Measurements from ENCODE around the gene CCK.

Gene CCK

DNA sequence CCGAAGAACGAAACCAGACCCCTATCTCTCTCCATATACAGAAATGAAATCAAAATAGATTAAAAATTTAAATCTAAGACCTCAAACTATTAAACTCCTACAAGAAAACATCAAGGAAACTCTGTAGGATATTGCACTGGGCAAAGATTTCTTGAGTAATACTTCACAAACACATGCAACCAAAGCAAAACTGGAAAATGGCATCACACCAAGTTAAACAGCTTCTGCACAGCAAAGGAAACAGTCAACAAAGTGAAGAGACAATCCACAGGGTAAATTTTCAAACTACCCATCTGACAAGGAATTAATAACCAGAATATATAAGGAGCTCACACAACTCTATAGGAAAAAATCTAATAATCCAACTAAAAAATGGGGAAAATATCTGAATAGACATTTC is 29.4 kb downstream of the CCK start:
- no peak for FAIRE-seq
- no peak for TF ChIP-seq TAF1 (IDR thresholded peaks at IDR 0.05; ENCODE audit: borderline replicate concordance, low read depth, low read length)
- TF ChIP-seq POLR2A (IDR thresholded peaks at IDR 0.05; ENCODE audit: low read depth, low read length) = no peak
- no peak for TF ChIP-seq POLR2AphosphoS5 (IDR thresholded peaks at IDR 0.05; ENCODE audit: low read depth, low read length)

DNA sequence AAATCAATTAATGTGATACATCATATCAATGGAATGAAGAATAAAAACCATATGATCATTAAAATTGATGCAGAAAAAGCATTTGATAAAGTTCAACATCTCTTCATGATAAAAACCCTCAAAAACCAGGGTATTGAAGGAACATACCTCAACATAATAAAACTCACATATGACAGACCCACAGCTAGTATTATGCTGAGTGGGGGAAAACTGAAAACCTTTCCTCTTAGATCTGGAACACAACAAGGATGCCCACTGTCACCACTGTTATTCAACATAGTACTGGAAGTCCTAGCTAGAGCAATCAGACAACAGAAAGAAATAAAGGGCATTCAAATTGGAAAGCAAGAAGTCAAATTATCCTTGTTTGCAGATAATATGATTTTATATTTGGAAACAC is 30.5 kb downstream of the CCK start:
- DNase-seq (ENCODE audit: insufficient read length) = no peak
- TF ChIP-seq TAF1 (IDR thresholded peaks at IDR 0.05; ENCODE audit: borderline replicate concordance, low read depth, low read length) = no peak
- no peak for TF ChIP-seq POLR2AphosphoS5 (IDR thresholded peaks at IDR 0.05; ENCODE audit: low read depth, low read length)
- TF ChIP-seq POLR2A (IDR thresholded peaks at IDR 0.05; ENCODE audit: low read depth, low read length) = no peak
- no peak for FAIRE-seq

More for the DNA sequence above, 29.4 kb downstream of the CCK start:
- DNase-seq (ENCODE audit: insufficient read length) = no peak

- FAIRE-seq (no peak), DNase-seq (ENCODE audit: insufficient read length) (no peak)
- TF ChIP-seq TAF1 (IDR thresholded peaks at IDR 0.05; ENCODE audit: borderline replicate concordance, low read depth, low read length) = no peak
- no peak for TF ChIP-seq POLR2A (IDR thresholded peaks at IDR 0.05; ENCODE audit: low read depth, low read length)
- TF ChIP-seq POLR2AphosphoS5 (IDR thresholded peaks at IDR 0.05; ENCODE audit: low read depth, low read length) = no peak
Measured at GRCh38 chr3:42230860-42231259, 35.1 kb downstream of the CCK start.

- TF ChIP-seq POLR2AphosphoS5 (IDR thresholded peaks at IDR 0.05; ENCODE audit: low read depth, low read length) = no peak
- TF ChIP-seq POLR2A (IDR thresholded peaks at IDR 0.05; ENCODE audit: low read depth, low read length) = no peak
- DNase-seq (ENCODE audit: insufficient read length) (no peak), FAIRE-seq (no peak)
Measured at GRCh38 chr3:42229942-42230688, 35.9 kb downstream of the CCK start.

DNA sequence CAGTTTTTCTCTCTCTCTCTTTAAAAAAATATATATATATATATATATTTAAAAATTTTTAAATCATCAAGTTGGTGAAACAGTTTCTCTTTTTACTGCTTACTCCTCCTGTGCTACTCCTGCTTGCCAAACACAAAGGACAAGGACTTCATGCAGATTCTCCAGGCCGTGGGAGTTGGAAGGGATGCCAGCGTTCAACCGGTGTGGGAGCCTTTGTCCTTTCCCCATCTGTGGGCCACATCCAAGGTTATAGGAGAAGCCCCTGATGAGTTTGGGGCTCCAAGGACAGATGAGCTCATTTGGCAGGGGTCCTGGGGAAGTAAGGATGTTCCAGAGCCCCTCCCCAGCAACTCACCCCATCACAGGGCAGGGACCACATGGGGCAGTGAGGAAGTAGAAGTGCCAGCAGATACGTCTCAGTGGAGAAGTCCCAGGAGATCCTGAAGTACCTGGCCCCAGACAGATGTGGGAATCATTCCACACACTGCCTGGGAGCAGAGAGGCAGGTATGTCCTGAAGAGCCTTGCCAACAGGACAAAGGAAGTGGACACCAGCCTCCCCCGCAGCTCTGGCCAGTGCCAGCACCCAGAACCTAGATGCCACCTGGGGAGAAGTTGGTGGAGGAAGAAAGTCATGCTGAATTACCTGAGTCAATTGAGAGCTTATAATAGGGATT is 36.6 kb downstream of the CCK start:
- DNase-seq (ENCODE audit: insufficient read length) = no peak
- FAIRE-seq = no peak
- TF ChIP-seq POLR2A (IDR thresholded peaks at IDR 0.05; ENCODE audit: low read depth, low read length) = no peak
- no peak for TF ChIP-seq TAF1 (IDR thresholded peaks at IDR 0.05; ENCODE audit: borderline replicate concordance, low read depth, low read length)
- no peak for TF ChIP-seq POLR2AphosphoS5 (IDR thresholded peaks at IDR 0.05; ENCODE audit: low read depth, low read length)

GRCh38 chr3:42228796-42229195 is 37.2 kb downstream of the CCK start:
- DNase-seq (ENCODE audit: insufficient read length) = no peak

DNA sequence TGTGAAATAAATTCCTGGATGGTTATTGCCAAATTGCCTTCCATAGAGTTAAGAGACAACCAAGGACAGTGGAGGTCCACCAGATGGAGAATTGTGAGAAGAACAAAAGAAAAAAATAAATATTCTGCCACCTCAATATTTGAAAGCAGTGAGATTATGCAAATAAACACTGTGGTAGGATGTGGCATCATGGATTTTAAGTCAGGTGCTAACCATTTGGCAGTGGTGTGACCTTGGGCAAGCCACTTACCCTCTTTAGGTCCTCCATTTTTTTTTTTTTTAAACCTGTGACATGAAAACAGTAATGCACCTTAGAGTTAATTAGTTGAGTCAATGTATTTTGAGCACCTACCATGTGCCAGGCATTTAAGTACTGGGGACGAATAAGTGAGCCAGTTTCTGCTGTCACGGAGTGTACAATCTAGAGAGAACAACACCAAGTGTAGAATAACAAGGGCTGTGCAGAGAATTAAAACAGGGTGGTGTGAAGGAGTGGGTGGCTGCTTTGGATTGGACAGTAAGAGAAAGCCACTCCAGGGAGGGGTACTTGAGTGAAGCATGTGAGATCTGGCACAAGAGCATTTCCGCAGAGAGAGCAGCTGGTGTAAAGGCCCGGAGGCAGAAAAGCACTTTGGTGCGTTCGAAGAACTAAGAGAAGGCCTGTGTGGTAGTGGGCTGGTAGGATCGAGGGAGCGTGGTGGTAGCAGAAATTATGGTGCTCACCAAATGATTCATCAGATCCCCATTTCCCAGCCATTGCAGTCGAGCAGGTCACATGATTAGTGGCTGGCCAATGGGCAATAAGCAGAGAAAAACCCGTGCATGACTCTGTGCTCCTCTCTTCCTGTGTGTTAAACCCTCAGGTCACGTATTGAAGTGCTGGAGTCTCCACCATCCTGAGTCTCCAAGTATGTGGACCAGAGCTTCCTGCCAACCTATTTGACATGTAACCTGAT is 39.2 kb downstream of the CCK start:
- DNase-seq (ENCODE audit: insufficient read length) = no peak
- no peak for FAIRE-seq
- no peak; the same call in 1 of the 2 replicates for TF ChIP-seq POLR2AphosphoS5 (IDR thresholded peaks at IDR 0.05; ENCODE audit: low read depth, low read length)
- peak; percentile 30; the same call in 1 of the 2 replicates for TF ChIP-seq POLR2A (IDR thresholded peaks at IDR 0.05; ENCODE audit: low read depth, low read length)

More at GRCh38 chr3:42228796-42229195, 37.2 kb downstream of the CCK start:
- TF ChIP-seq TAF1 (IDR thresholded peaks at IDR 0.05; ENCODE audit: borderline replicate concordance, low read depth, low read length) = no peak
- TF ChIP-seq POLR2A (IDR thresholded peaks at IDR 0.05; ENCODE audit: low read depth, low read length) = no peak
- no peak for TF ChIP-seq POLR2AphosphoS5 (IDR thresholded peaks at IDR 0.05; ENCODE audit: low read depth, low read length)
- FAIRE-seq = no peak

- DNase-seq (ENCODE audit: insufficient read length) (no peak), FAIRE-seq (no peak)
- TF ChIP-seq POLR2AphosphoS5 (IDR thresholded peaks at IDR 0.05; ENCODE audit: low read depth, low read length) (no peak), POLR2A (IDR thresholded peaks at IDR 0.05; ENCODE audit: low read depth, low read length) (no peak), TAF1 (IDR thresholded peaks at IDR 0.05; ENCODE audit: borderline replicate concordance, low read depth, low read length) (no peak)
Measured at GRCh38 chr3:42225486-42226363, 40.3 kb downstream of the CCK start.

- no peak for FAIRE-seq
Measured at GRCh38 chr3:42224658-42225421, 41.1 kb downstream of the CCK start.

DNA sequence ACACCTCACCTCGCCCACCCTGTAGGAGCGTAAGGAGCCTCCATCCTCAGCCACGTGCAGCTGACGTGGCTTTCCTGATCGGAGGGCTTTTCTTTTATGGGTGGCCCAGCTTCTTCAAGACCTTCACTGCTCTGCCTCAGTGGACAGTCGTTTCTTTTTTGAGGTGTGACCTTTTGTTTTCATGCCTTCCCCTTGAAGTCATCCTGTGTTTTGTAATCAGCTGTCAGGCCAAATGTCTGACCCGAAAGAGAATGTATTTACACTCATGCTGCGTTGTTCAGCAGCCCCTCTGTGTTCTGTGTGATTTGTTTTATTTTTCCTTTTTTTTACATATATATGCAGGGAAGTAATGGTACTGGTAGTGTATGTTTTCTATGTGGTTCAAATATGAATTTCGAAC is 41.8 kb downstream of the CCK start:
- FAIRE-seq (no peak), DNase-seq (ENCODE audit: insufficient read length) (no peak)
- TF ChIP-seq POLR2A (IDR thresholded peaks at IDR 0.05; ENCODE audit: low read depth, low read length) (no peak), TAF1 (IDR thresholded peaks at IDR 0.05; ENCODE audit: borderline replicate concordance, low read depth, low read length) (no peak), POLR2AphosphoS5 (IDR thresholded peaks at IDR 0.05; ENCODE audit: low read depth, low read length) (no peak)

More at GRCh38 chr3:42224658-42225421, 41.1 kb downstream of the CCK start:
- TF ChIP-seq POLR2A (IDR thresholded peaks at IDR 0.05; ENCODE audit: low read depth, low read length) = no peak
- no peak for TF ChIP-seq TAF1 (IDR thresholded peaks at IDR 0.05; ENCODE audit: borderline replicate concordance, low read depth, low read length)
- no peak for TF ChIP-seq POLR2AphosphoS5 (IDR thresholded peaks at IDR 0.05; ENCODE audit: low read depth, low read length)
- DNase-seq (ENCODE audit: insufficient read length) = no peak

All from GM12892 (cell line).